ENCODE results near the gene MDM2. TPM values are rescaled to one million over a fixed set of nuclear protein-coding genes. Genes with fewer than 3 reads are reported as not detected.

The MDM2 gene
- total and polyA plus RNA-seq, 2 donors (not counting 1 experiment from before 2014, with no cell fraction given): 6.1 to 78.7 TPM

GRCh38 chr12:68877583-68877982 lies 69.6 kb downstream of the MDM2 start:
- ChIA-PET POLR2A (no interaction called here), CTCF (interaction anchor here (1.0 to 1.3 kb wide), 2 partner anchors 48 to 192 kb away, joined by 3 to 4 read pairs; no protein-coding TSS in a partner anchor)
- Histone ChIP-seq H3K4me1 (ENCODE audit: control insufficient read depth in 2 of 2, insufficient read depth in 2 of 2, low read length in 2 of 2) (no peaks in the 10 kb centered on the region), H2AFZ (ENCODE audit: insufficient read depth, low read depth, low read length, poor library complexity, severe bottlenecking) (no peak overlapping the region), H3K36me3 (replicated peaks in 1 of 2; ENCODE audit: control extremely low read depth in 1 of 2, control insufficient read depth in 1 of 2, extremely low read depth in 1 of 2, insufficient read depth in 2 of 2, low read length in 1 of 2) (no peaks in the 10 kb centered on the region), H3K4me2 (replicated peaks; ENCODE audit: low read depth, low read length, poor library complexity, severe bottlenecking) (no peak overlapping the region), H3K27me3 (replicated peaks in 1 of 4; ENCODE audit: control extremely low read depth in 1 of 4, control insufficient read depth in 3 of 4, insufficient read depth in 4 of 4, low read length in 3 of 4) (no peaks in the 10 kb centered on the region), H3K4me3 (ENCODE audit: control extremely low read depth in 1 of 5, extremely low read depth in 1 of 5, insufficient read depth in 1 of 5, low read depth in 2 of 5, low read length in 4 of 5) (no peak overlapping the region), H3K79me2 (ENCODE audit: control insufficient read depth, insufficient read depth, low read length) (no peaks in the 10 kb centered on the region), H3K9me3 (ENCODE audit: control extremely low read depth in 1 of 3, control insufficient read depth in 2 of 3, insufficient read depth in 1 of 3, low read length in 2 of 3) (peaks cover 0 to 4% (median 0%) of the 10 kb centered on the region in 3 donors), H4K20me1 (ENCODE audit: control insufficient read depth, insufficient read depth, low read length, poor library complexity, severe bottlenecking) (no peaks in the 10 kb centered on the region), H3K9ac (ENCODE audit: low read length) (no peak overlapping the region), H3K27ac (ENCODE audit: low read length in 2 of 2) (no peak overlapping the region)
- ATAC-seq (ENCODE audit: low read depth) (no peak), DNase-seq (no peak)
- TF ChIP-seq EZH2 (IDR thresholded peaks at IDR 0.05; ENCODE audit: borderline replicate concordance, insufficient read depth, low read depth, low read length, poor library complexity, severe bottlenecking) (no peak), CTCF (IDR thresholded peaks at IDR 0.05) (no peak)
- intact Hi-C loops (cut with micrococcal nuclease): no loop called here
- H3K27ac Mint-ChIP-seq: no peak overlapping the region
- no peaks in the 10 kb centered on the region for H3K27me3 Mint-ChIP-seq
- no CpG with 5 or more reads among the region's 4 CpGs for WGBS (ENCODE audit: insufficient coverage)
- no peak overlapping the region for H3K4me3 Mint-ChIP-seq
- no peaks in the 10 kb centered on the region for H3K9me3 Mint-ChIP-seq (ENCODE audit: insufficient read depth)
- peaks cover 4% of the 10 kb centered on the region for H3K4me1 Mint-ChIP-seq

- no peaks in the 10 kb centered on the region for H3K9me3 Mint-ChIP-seq (ENCODE audit: insufficient read depth)
- no peaks in the 10 kb centered on the region for H3K4me1 ChIP-seq (ENCODE audit: control insufficient read depth in 2 of 2, insufficient read depth in 2 of 2, low read length in 2 of 2)
- no CpG with 5 or more reads among the region's 4 CpGs for WGBS (ENCODE audit: insufficient coverage)
- H3K27ac ChIP-seq (ENCODE audit: low read length in 2 of 2): no peak overlapping the region
- no peaks in the 10 kb centered on the region for H4K20me1 ChIP-seq (ENCODE audit: control insufficient read depth, insufficient read depth, low read length, poor library complexity, severe bottlenecking)
- H2AFZ ChIP-seq (ENCODE audit: insufficient read depth, low read depth, low read length, poor library complexity, severe bottlenecking): no peak overlapping the region
- no peak overlapping the region for H3K4me3 ChIP-seq (ENCODE audit: control extremely low read depth in 1 of 5, extremely low read depth in 1 of 5, insufficient read depth in 1 of 5, low read depth in 2 of 5, low read length in 4 of 5)
- H3K9me3 ChIP-seq (ENCODE audit: control extremely low read depth in 1 of 3, control insufficient read depth in 2 of 3, insufficient read depth in 1 of 3, low read length in 2 of 3): peaks cover 0 to 4% (median 0%) of the 10 kb centered on the region in 3 donors
- ChIA-PET CTCF (no interaction called here), POLR2A (interaction anchor here (0.7 kb wide), 1 partner anchor 19 kb away, joined by 4 read pairs; no protein-coding TSS in a partner anchor)
- no peak overlapping the region for H3K4me3 Mint-ChIP-seq
- no peaks in the 10 kb centered on the region for H3K27me3 ChIP-seq (replicated peaks in 1 of 4; ENCODE audit: control extremely low read depth in 1 of 4, control insufficient read depth in 3 of 4, insufficient read depth in 4 of 4, low read length in 3 of 4)
- no peaks in the 10 kb centered on the region for H3K27me3 Mint-ChIP-seq
- no peak overlapping the region for H3K27ac Mint-ChIP-seq
- H3K36me3 ChIP-seq (replicated peaks in 1 of 2; ENCODE audit: control extremely low read depth in 1 of 2, control insufficient read depth in 1 of 2, extremely low read depth in 1 of 2, insufficient read depth in 2 of 2, low read length in 1 of 2): no peaks in the 10 kb centered on the region
- H3K4me1 Mint-ChIP-seq: peaks cover 4% of the 10 kb centered on the region
- DNase-seq (no peak), ATAC-seq (ENCODE audit: low read depth) (no peak)
- no peaks in the 10 kb centered on the region for H3K79me2 ChIP-seq (ENCODE audit: control insufficient read depth, insufficient read depth, low read length)
- no peak for TF ChIP-seq EZH2 (IDR thresholded peaks at IDR 0.05; ENCODE audit: borderline replicate concordance, insufficient read depth, low read depth, low read length, poor library complexity, severe bottlenecking)
- TF ChIP-seq CTCF (IDR thresholded peaks at IDR 0.05): no peak
- intact Hi-C loops (cut with micrococcal nuclease): no loop called here
- no peak overlapping the region for H3K9ac ChIP-seq (ENCODE audit: low read length)
- H3K4me2 ChIP-seq (replicated peaks; ENCODE audit: low read depth, low read length, poor library complexity, severe bottlenecking): no peak overlapping the region
These were observed 70.3 kb downstream of the MDM2 start for GRCh38 chr12:68878283-68878682.
